Uterus (tissue), 2 donors: ENCODE data around the gene RPL10A.

Source experiments
- POLR2A ChIP-seq, 2 donors: fragments of 450-650 bp; IDR thresholded peaks; one replicate each; pipeline ENCODE4 v1.6.1; 2016; ENCODE audit warnings: antibody characterized with exemption in 2 of 2, mild to moderate bottlenecking in 1 of 2, moderate library complexity in 1 of 2
- TF ChIP-seq, protein P1 (sequence below), 4 experiments: fragments of 200-600 bp in 2 of 4; fragments of 450-650 bp in 2 of 4; sonication (generic) in 2 of 4; IDR thresholded peaks; one replicate each; pipeline ENCODE4 v1.5.1; 2016 to 2019; ENCODE audit warnings: antibody characterized with exemption in 4 of 4, mild to moderate bottlenecking in 2 of 4, moderate library complexity in 1 of 4

DNA sequence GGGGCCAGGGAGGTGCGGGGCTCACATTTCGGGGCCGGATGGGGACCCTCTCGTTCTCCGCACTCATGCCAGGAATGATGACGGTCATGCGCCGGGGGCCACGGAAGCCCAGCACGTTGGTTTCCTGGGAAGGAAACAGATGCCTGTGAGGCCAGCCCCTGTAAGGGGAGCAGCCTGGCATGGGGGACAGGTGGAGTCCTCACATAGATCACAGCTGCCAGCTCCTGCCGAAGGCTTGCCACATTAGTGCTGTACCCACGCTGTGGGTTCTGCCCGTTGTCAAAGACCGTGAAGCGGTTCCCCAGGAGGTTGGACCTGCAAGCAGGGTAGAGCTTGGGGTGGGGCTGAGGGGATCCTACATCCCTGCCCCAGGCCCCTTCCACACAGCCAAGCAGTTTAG lies 35.3 kb downstream of the RPL10A start:
- TF ChIP-seq, protein P1, sequence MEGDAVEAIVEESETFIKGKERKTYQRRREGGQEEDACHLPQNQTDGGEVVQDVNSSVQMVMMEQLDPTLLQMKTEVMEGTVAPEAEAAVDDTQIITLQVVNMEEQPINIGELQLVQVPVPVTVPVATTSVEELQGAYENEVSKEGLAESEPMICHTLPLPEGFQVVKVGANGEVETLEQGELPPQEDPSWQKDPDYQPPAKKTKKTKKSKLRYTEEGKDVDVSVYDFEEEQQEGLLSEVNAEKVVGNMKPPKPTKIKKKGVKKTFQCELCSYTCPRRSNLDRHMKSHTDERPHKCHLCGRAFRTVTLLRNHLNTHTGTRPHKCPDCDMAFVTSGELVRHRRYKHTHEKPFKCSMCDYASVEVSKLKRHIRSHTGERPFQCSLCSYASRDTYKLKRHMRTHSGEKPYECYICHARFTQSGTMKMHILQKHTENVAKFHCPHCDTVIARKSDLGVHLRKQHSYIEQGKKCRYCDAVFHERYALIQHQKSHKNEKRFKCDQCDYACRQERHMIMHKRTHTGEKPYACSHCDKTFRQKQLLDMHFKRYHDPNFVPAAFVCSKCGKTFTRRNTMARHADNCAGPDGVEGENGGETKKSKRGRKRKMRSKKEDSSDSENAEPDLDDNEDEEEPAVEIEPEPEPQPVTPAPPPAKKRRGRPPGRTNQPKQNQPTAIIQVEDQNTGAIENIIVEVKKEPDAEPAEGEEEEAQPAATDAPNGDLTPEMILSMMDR (IDR thresholded peaks at IDR 0.05): no peak
- TF ChIP-seq POLR2A (IDR thresholded peaks at IDR 0.05): no peak
